Cardiac fibroblast (primary cell): Measurements from ENCODE around the gene ZNF610.
A peak's percentile ranks its signal among the peaks of the same experiment; 100 is the strongest.
"Not testable (repeated sequence)": the region's sequence is repeated elsewhere in the genome, so short reads cannot be mapped to it uniquely, and the experiment has no call there.

Source experiments
- DNase-seq, 2 donors: peaks; one replicate each; pipeline versions ENCODE4 v3.0.0 to v3.0.0-alpha.2; 2010; ENCODE audit warnings: low read depth in 2 of 2
- H3K4me3 ChIP-seq, 2 donors: replicated peaks in 1 of 2; 1 replicate in 1 of 2; 2 replicates in 1 of 2; pipeline ENCODE4 v1.5.1; 2011; ENCODE audit warnings: low read depth in 2 of 2, low read length in 2 of 2, mild to moderate bottlenecking in 2 of 2, moderate library complexity in 1 of 2
- TF ChIP-seq, protein P1 (sequence below): IDR thresholded peaks from one replicate; pipeline ENCODE4 v1.5.1; 2011; ENCODE audit warnings: low read depth, mild to moderate bottlenecking, low read length, inconsistent platforms

ZNF610 gene

DNA sequence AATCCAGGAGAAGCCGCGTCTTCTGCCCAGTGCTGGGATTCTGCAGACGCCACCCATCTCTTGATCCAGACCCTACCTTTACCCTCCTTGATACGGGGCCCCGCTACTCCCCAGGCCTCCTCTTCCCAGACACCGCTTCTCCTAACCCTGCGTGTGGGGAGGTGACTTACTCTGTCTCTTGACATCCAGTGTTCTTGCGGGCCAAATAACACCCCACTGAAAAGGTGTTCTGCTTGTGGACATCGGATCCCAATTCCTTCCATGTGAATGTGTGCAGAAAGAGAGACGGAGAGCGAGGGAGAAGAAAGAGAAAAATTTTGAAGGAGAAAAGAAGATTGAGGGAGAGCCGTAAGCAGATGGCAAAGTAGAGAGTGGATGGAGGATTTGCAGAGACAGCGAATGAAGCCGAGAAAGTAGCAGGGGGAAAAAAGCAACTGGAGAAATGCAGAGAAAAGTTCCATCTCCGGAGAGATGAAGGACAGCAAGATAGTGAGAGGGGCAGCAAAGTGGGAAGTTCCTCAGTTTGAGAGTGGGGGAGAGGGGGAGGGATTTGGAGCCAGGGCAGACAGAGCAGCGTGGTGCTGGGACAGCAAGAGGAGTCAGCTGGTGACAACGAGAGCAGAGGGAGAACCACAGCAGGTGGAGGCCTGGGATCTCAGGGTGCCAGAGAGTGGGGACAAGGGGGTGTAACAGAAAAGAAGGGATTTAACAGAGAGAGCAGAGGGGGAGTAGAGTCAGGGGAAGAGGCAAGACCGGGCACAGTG is 38.3 kb upstream of the ZNF610 start:
- H3K4me3 ChIP-seq, result peak overlapping the region; percentile 91 to 94
- DNase-seq, result no peak
- TF ChIP-seq, protein P1, sequence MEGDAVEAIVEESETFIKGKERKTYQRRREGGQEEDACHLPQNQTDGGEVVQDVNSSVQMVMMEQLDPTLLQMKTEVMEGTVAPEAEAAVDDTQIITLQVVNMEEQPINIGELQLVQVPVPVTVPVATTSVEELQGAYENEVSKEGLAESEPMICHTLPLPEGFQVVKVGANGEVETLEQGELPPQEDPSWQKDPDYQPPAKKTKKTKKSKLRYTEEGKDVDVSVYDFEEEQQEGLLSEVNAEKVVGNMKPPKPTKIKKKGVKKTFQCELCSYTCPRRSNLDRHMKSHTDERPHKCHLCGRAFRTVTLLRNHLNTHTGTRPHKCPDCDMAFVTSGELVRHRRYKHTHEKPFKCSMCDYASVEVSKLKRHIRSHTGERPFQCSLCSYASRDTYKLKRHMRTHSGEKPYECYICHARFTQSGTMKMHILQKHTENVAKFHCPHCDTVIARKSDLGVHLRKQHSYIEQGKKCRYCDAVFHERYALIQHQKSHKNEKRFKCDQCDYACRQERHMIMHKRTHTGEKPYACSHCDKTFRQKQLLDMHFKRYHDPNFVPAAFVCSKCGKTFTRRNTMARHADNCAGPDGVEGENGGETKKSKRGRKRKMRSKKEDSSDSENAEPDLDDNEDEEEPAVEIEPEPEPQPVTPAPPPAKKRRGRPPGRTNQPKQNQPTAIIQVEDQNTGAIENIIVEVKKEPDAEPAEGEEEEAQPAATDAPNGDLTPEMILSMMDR, result no peak

DNA sequence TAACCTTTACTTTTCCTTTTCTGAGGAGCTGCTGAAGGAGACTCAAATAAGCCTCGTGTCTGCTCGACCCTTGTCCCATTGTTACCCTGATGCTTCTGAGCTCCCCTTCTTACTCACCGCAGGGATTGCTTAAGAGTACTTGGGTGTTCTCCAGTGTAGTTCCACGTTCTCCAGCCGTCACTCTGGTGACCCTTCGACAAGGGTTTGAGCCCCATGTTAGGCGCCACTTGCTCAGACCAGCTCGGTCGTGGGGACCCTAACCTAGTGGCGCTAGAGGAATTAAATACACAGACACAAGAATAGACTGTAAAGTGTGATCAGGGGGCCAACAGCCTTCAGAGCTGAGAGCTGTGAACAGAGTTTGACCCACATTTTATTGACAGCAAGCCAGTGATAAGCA is 28.8 kb upstream of the ZNF610 start:
- TF ChIP-seq, protein P1, result no peak
- peak; percentile 28 to 38 for DNase-seq
- H3K4me3 ChIP-seq, result no peak overlapping the region

DNA sequence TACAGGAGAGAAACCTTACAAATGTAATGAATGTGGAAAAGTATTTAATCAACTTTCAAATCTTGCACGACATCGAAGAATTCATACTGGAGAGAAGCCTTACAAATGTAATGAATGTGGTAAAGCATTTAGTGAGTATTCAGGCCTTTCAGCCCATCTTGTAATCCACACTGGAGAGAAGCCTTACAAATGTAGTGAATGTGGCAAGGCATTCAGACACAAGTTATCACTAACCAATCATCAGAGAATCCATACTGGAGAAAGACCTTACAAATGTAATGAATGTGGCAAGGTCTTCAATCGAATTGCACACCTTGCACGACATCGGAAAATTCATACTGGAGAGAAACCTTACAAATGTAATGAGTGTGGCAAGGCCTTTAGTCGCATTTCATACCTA is 13.6 kb upstream of the ZNF610 start:
- DNase-seq, result no peak
- no peak overlapping the region for H3K4me3 ChIP-seq
- TF ChIP-seq, protein P1, result no peak

DNA sequence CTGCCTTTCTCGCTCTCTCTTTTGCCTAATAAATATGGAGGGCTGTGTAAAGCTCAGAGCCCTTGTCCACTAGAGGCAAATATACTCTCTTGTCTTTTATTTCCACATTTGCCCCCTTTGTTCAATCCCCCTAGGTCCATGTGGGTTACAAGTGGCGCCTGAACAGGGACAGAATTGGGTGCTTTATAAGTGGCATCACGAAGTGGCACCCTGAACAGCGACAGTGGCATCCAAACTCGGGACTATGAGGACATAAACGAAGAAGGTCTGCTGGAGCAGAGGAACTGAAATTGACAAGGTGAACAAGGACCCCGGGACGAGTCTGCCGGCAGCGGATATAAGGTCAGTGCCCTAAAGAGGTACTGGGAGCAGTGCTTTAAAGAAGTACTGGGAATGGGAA is 4.3 kb upstream of the ZNF610 start:
- no peak overlapping the region for H3K4me3 ChIP-seq
- TF ChIP-seq, protein P1, result no peak
- DNase-seq, result peak; percentile 6 to 16

DNA sequence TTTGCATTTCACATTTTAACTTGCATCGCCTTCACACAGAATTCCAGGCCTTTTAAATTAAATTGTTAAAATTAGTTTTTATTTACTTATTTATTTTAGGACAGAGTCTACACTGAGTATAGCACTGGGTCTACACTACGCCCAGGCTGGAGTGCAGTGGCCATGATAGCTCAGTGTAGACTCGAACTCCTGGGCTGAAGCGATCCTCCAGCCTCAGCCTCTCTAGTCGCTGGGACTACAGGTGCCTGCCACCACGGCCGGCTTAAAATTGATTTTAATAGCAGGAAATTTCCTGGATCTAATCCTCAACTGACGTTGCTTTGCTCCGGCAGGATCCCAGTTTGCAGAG is 301 bp upstream of the ZNF610 start:
- no peak for DNase-seq
- H3K4me3 ChIP-seq, result peak overlapping the region; percentile 82 to 85
- TF ChIP-seq, protein P1, result no peak

DNA sequence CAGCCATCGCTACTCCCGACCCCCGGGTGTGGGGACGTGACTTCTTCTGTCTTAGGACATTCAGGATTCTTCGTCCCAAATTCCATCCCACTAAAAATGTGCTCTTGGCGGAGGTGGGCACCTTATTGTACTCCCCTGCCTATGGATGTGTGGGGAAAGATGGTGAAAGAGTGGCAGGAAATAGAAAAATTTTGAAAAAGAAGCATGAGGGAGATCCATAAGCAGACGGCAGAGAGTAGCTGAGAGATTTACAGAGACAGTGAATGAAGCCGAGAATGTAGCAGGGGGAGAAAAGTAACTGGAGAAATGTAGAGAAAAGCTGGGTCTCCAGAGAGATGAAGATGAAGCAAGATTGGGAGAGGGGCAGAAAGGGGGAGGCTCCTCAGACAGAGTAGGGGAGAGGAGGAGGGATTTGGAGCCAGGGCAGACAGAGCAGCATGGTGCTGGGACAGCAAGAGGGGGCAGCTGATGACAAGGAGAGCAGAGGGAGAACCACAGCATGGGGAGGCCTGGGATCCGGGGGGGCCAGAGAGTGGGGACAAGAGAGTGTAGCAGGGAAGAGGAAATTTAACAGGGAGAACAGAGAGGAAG is 843 bp downstream of the ZNF610 start:
- TF ChIP-seq, protein P1, result no peak
- DNase-seq, result peak; percentile 6 to 9
- peak overlapping the region; percentile 82 to 85 for H3K4me3 ChIP-seq

DNA sequence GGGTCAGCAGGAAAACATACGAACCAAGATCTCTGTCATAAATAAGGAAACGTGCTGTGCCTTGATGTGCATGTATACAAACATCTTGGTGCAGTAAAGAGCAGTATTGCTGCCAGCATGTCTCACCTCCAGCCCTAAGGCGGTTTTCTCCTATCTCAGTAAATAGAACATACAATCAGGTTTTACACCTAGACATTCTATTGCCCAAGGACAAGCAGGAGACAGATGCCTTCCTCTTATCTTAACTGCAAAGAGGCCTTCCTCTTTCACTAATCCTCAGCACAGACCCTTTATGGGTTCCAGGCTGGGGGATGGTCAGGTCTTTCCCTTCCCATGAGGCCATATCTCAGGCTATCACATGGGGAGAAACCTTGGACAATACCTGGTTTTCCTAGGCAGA is 3.0 kb downstream of the ZNF610 start:
- DNase-seq, H3K4me3 ChIP-seq: not testable (repeated sequence)
